ENCODE data around the gene TUBGCP2.

The TUBGCP2 gene

GRCh38 chr10:133257489-133258065, 51.1 kb downstream of the TUBGCP2 start:
- DNase-seq (ENCODE audit: low spot score): no peak
- in situ Hi-C loops (cut with MboI; ENCODE audit: low sequenced_read_pairs, unreplicated experiment): no loop called here
- TF ChIP-seq CTCF (IDR thresholded peaks at IDR 0.05; ENCODE audit: borderline replicate concordance, control extremely low read depth, extremely low read depth, insufficient read depth, missing control alignments): peak; percentile 49

GRCh38 chr10:133255323-133255722, 53.3 kb downstream of the TUBGCP2 start:
- no peak for TF ChIP-seq CTCF (IDR thresholded peaks at IDR 0.05; ENCODE audit: borderline replicate concordance, control extremely low read depth, extremely low read depth, insufficient read depth, missing control alignments)
- in situ Hi-C loops (cut with MboI; ENCODE audit: low sequenced_read_pairs, unreplicated experiment): no loop called here
- no peak for DNase-seq (ENCODE audit: low spot score)

- no peak for TF ChIP-seq CTCF (IDR thresholded peaks at IDR 0.05; ENCODE audit: borderline replicate concordance, control extremely low read depth, extremely low read depth, insufficient read depth, missing control alignments)
- in situ Hi-C loops (cut with MboI; ENCODE audit: low sequenced_read_pairs, unreplicated experiment): no loop called here
- no peak for DNase-seq (ENCODE audit: low spot score)
Observed at GRCh38 chr10:133254421-133255120, 54.1 kb downstream of the TUBGCP2 start.

- TF ChIP-seq CTCF (IDR thresholded peaks at IDR 0.05; ENCODE audit: borderline replicate concordance, control extremely low read depth, extremely low read depth, insufficient read depth, missing control alignments): no peak
- in situ Hi-C loops (cut with MboI; ENCODE audit: low sequenced_read_pairs, unreplicated experiment): no loop called here
- DNase-seq (ENCODE audit: low spot score): no peak
Observed at GRCh38 chr10:133253361-133253955, 55.2 kb downstream of the TUBGCP2 start.

- no peak for DNase-seq (ENCODE audit: low spot score)
- no peak for TF ChIP-seq CTCF (IDR thresholded peaks at IDR 0.05; ENCODE audit: borderline replicate concordance, control extremely low read depth, extremely low read depth, insufficient read depth, missing control alignments)
- in situ Hi-C loops (cut with MboI; ENCODE audit: low sequenced_read_pairs, unreplicated experiment): no loop called here
Observed at GRCh38 chr10:133252223-133252552, 56.5 kb downstream of the TUBGCP2 start.

GRCh38 chr10:133251388-133252222, 57.1 kb downstream of the TUBGCP2 start:
- DNase-seq (ENCODE audit: low spot score): no peak
- TF ChIP-seq CTCF (IDR thresholded peaks at IDR 0.05; ENCODE audit: borderline replicate concordance, control extremely low read depth, extremely low read depth, insufficient read depth, missing control alignments): no peak
- in situ Hi-C loops (cut with MboI; ENCODE audit: low sequenced_read_pairs, unreplicated experiment): no loop called here

All from GM13976 (cell line).